ENCODE results near the gene CRB1.

DNA sequence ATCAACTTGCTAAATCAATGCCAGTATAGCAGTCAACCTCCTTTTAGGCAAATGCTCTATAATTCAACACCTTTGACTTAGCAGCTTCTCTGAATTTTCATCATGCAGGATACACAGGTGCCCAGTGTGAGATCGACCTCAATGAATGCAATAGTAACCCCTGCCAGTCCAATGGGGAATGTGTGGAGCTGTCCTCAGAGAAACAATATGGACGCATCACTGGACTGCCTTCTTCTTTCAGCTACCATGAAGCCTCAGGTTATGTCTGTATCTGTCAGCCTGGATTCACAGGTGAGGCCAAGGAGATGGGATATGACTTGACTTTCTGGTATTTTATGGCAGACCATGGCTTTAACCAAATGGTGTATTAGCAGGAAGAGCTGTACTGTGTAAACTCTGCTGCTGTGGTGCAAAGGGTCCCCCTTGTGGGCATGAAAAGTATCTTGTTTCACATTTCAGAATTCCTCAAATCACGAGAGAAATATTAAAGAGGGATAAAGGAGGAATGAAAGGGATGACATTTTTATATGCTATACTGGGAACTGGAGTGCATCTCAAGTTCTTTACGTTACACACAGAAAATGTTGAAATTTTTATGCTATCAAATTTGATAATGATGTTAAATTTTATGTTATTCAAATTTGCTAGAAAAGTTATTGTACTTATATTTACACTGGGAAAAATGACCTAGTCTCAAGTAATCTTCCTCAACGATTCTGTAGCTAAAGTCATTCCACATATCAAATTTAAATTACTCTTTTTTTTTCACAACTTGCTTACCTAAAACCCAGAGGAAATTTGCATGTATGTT, 88.9 kb downstream of the CRB1 start:
- TF ChIP-seq, protein P1, sequence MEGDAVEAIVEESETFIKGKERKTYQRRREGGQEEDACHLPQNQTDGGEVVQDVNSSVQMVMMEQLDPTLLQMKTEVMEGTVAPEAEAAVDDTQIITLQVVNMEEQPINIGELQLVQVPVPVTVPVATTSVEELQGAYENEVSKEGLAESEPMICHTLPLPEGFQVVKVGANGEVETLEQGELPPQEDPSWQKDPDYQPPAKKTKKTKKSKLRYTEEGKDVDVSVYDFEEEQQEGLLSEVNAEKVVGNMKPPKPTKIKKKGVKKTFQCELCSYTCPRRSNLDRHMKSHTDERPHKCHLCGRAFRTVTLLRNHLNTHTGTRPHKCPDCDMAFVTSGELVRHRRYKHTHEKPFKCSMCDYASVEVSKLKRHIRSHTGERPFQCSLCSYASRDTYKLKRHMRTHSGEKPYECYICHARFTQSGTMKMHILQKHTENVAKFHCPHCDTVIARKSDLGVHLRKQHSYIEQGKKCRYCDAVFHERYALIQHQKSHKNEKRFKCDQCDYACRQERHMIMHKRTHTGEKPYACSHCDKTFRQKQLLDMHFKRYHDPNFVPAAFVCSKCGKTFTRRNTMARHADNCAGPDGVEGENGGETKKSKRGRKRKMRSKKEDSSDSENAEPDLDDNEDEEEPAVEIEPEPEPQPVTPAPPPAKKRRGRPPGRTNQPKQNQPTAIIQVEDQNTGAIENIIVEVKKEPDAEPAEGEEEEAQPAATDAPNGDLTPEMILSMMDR (IDR thresholded peaks at IDR 0.05; ENCODE audit: borderline replicate concordance, extremely low read depth, low read length, poor library complexity, severe bottlenecking), result peak; percentile 76
- TF ChIP-seq EZH2 (IDR thresholded peaks at IDR 0.05; ENCODE audit: borderline replicate concordance, low read depth, low read length, severe bottlenecking), result no peak
